ENCODE measurements around the gene RGS19. TPM values are rescaled to one million over a fixed set of nuclear protein-coding genes. Genes with fewer than 3 reads are reported as not detected.

RGS19 gene

DNA sequence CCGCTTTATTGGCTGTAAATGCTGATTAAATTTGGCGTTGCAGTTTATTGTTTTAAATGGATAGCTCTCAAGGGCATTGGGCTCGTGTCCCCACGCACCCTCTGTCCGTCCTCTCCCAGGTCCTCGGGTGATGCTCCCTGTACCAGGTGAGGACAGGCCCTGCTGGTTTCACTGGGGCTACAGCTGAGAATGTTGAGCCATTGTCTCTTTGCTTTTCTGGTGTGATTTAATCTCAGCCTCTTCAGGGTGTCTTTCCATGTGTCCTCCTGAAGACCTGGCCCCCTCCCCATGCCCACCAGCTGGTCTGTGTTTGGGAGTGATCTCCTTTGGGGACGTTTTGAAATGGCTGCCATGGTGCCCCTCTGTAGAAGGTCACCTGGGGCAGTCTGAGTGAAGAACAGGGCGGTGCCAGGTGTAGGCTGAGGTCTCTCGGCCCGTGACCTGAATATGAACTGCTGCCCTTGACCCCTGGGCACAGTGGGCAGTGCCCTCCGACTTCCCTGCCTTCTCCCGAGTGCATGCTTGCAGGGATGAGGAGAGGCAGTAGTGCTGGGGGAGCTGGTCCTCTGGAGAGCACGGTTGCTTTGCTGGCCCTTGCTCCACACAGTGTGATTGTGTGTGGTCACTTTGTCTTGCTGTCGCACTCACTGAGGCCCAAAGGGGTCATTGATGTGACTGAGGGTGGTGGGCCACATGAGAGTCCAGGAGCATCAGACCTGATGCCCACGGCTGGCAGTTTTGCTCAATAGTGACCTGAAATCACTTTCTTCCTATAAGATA is 55.8 kb downstream of the RGS19 start:
- no peak overlapping the region for H3K4me2 ChIP-seq (ENCODE audit: insufficient read depth, low read length, poor library complexity, severe bottlenecking)
- peaks cover 73 to 94% of the 10 kb centered on the region in 2 donors for H3K36me3 ChIP-seq (replicated peaks in 1 of 2; ENCODE audit: control insufficient read depth in 2 of 2, insufficient read depth in 2 of 2, low read length in 2 of 2)

More for the DNA sequence above, 55.8 kb downstream of the RGS19 start:
- H3K23ac ChIP-seq (ENCODE audit: low read depth, low read length, poor library complexity) = peak overlapping the region; percentile 85
- no peaks in the 10 kb centered on the region for H3K27me3 ChIP-seq (ENCODE audit: control insufficient read depth in 3 of 3, insufficient read depth in 3 of 3, low read depth in 1 of 3, low read length in 3 of 3)
- DNase-seq (ENCODE audit: low spot score) = no peak
- no CpG with 5 or more reads among the region's 15 CpGs for WGBS, 2 donors (ENCODE audit: extremely low coverage in 2 of 2, insufficient read length in 2 of 2, insufficient replicate concordance in 1 of 2)
- no peak overlapping the region for H3K27ac ChIP-seq (replicated peaks; ENCODE audit: low read length)
- no peak overlapping the region for H2BK5ac ChIP-seq (ENCODE audit: low read length)
- H2BK12ac ChIP-seq (ENCODE audit: low read length) = no peak overlapping the region
- no peak overlapping the region for H2AFZ ChIP-seq (ENCODE audit: low read length)
- H3K14ac ChIP-seq (ENCODE audit: low read length) = peak overlapping the region; percentile 17
- no peak overlapping the region for H3K4me3 ChIP-seq (ENCODE audit: low read length in 2 of 2)
- H2BK15ac ChIP-seq (ENCODE audit: low read length) = no peak overlapping the region
- no peak overlapping the region for H4K91ac ChIP-seq (ENCODE audit: low read depth, low read length, poor library complexity)
- H2AK5ac ChIP-seq (ENCODE audit: low read depth, low read length) = no peak overlapping the region
- no peak overlapping the region for H3K18ac ChIP-seq (ENCODE audit: low read length)
- H3K79me1 ChIP-seq (ENCODE audit: low read depth, low read length) = peaks cover 24% of the 10 kb centered on the region
- no peaks in the 10 kb centered on the region for H3K4me1 ChIP-seq (ENCODE audit: control insufficient read depth in 2 of 2, insufficient read depth in 1 of 2, low read depth in 1 of 2, low read length in 2 of 2)
- H4K8ac ChIP-seq (ENCODE audit: low read depth, low read length) = peak overlapping the region; percentile 65
- no peak overlapping the region for H3K9ac ChIP-seq (ENCODE audit: low read depth, low read length, poor library complexity)
- H3K4ac ChIP-seq (ENCODE audit: low read length) = no peak overlapping the region
- H3K9me3 ChIP-seq (replicated peaks in 1 of 2; ENCODE audit: control insufficient read depth in 2 of 2, insufficient read depth in 1 of 2, low read depth in 1 of 2, low read length in 2 of 2) = peaks cover 0 to 3% of the 10 kb centered on the region in 2 donors
- H2BK120ac ChIP-seq (ENCODE audit: low read depth, low read length) = no peak overlapping the region

Small RNA genes lying within 50 kb of the gene (small RNA-seq; reads per million reads assigned to genes)
- gene AL355803.1 (ENCODE audit: insufficient read depth) (not detected), gene MIR6813 (ENCODE audit: insufficient read depth) (not detected)
